ENCODE data around the gene DEPDC5.

Gene DEPDC5

DNA sequence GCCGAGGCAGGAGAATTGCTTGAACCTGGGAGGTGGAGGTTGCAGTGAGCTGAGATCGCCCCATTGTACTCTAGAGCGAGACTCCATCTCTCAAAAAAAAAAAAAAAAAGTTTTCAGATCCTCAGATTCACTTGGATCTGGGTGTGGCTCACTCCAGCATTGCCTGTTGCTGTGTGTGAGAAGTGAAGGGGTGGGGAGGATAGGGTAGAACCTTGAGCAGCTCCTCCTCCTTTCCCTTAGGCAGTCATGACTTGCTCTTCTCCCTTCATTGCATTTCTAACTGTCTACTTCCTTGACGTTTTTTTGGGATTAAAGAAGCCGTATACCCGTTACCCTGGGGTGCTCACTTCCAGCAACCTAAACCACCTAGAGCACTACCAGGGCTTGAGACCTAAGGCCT lies 127.4 kb downstream of the DEPDC5 start:
- TF ChIP-seq, protein P1, sequence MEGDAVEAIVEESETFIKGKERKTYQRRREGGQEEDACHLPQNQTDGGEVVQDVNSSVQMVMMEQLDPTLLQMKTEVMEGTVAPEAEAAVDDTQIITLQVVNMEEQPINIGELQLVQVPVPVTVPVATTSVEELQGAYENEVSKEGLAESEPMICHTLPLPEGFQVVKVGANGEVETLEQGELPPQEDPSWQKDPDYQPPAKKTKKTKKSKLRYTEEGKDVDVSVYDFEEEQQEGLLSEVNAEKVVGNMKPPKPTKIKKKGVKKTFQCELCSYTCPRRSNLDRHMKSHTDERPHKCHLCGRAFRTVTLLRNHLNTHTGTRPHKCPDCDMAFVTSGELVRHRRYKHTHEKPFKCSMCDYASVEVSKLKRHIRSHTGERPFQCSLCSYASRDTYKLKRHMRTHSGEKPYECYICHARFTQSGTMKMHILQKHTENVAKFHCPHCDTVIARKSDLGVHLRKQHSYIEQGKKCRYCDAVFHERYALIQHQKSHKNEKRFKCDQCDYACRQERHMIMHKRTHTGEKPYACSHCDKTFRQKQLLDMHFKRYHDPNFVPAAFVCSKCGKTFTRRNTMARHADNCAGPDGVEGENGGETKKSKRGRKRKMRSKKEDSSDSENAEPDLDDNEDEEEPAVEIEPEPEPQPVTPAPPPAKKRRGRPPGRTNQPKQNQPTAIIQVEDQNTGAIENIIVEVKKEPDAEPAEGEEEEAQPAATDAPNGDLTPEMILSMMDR (IDR thresholded peaks at IDR 0.05; ENCODE audit: insufficient read depth, low read length, poor library complexity, severe bottlenecking): no peak
- no peak overlapping the region for H3K4me3 ChIP-seq (replicated peaks; ENCODE audit: low read depth, low read length)
- H3K36me3 ChIP-seq (ENCODE audit: control insufficient read depth, insufficient read depth, low read length): peaks cover 14% of the 10 kb centered on the region
- no peaks in the 10 kb centered on the region for H3K27me3 ChIP-seq (replicated peaks; ENCODE audit: control insufficient read depth, insufficient read depth, low read length)
- no peak for DNase-seq (ENCODE audit: extremely low read depth, insufficient read length)

GRCh38 chr22:31881865-31882264 lies 128.0 kb downstream of the DEPDC5 start:
- H3K36me3 ChIP-seq (ENCODE audit: control insufficient read depth, insufficient read depth, low read length): peaks cover 14% of the 10 kb centered on the region
- TF ChIP-seq, protein P1 (IDR thresholded peaks at IDR 0.05; ENCODE audit: insufficient read depth, low read length, poor library complexity, severe bottlenecking): no peak
- no peak for DNase-seq (ENCODE audit: extremely low read depth, insufficient read length)
- no peaks in the 10 kb centered on the region for H3K27me3 ChIP-seq (replicated peaks; ENCODE audit: control insufficient read depth, insufficient read depth, low read length)
- no peak overlapping the region for H3K4me3 ChIP-seq (replicated peaks; ENCODE audit: low read depth, low read length)

DNA sequence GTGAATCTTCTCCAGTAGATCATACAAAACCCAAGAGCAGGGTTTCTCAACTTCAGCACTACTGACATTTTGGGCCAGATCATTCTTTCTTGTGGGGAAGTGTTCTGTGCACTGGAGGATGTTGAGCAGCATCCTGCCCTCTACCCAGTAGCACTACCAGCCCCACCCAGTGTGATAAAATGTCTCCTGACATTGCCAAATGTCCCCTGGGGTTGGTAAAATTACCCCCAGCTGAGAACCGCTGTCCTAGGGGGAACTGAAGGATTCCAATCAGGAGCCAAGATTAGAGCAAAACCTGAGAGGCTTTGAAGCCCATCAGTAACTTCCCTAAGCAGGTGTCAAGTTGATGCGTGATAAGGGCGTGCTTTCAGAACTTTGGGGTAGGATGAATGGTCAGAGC lies 129.2 kb downstream of the DEPDC5 start:
- TF ChIP-seq, protein P1 (IDR thresholded peaks at IDR 0.05; ENCODE audit: insufficient read depth, low read length, poor library complexity, severe bottlenecking): no peak
- Histone ChIP-seq H3K27me3 (replicated peaks; ENCODE audit: control insufficient read depth, insufficient read depth, low read length) (no peaks in the 10 kb centered on the region), H3K4me3 (replicated peaks; ENCODE audit: low read depth, low read length) (no peak overlapping the region), H3K36me3 (ENCODE audit: control insufficient read depth, insufficient read depth, low read length) (peaks cover 14% of the 10 kb centered on the region)
- DNase-seq (ENCODE audit: extremely low read depth, insufficient read length): no peak

- Histone ChIP-seq H3K36me3 (ENCODE audit: control insufficient read depth, insufficient read depth, low read length) (peaks cover 14% of the 10 kb centered on the region), H3K4me3 (replicated peaks; ENCODE audit: low read depth, low read length) (no peak overlapping the region), H3K27me3 (replicated peaks; ENCODE audit: control insufficient read depth, insufficient read depth, low read length) (no peaks in the 10 kb centered on the region)
- TF ChIP-seq, protein P1 (IDR thresholded peaks at IDR 0.05; ENCODE audit: insufficient read depth, low read length, poor library complexity, severe bottlenecking): no peak
- no peak for DNase-seq (ENCODE audit: extremely low read depth, insufficient read length)
Observed at GRCh38 chr22:31883989-31884388, 130.2 kb downstream of the DEPDC5 start.

GRCh38 chr22:31891366-31892079 lies 137.7 kb downstream of the DEPDC5 start:
- Histone ChIP-seq H3K27me3 (replicated peaks; ENCODE audit: control insufficient read depth, insufficient read depth, low read length) (no peaks in the 10 kb centered on the region), H3K36me3 (ENCODE audit: control insufficient read depth, insufficient read depth, low read length) (peaks cover 8% of the 10 kb centered on the region), H3K4me3 (replicated peaks; ENCODE audit: low read depth, low read length) (no peak overlapping the region)
- TF ChIP-seq, protein P1 (IDR thresholded peaks at IDR 0.05; ENCODE audit: insufficient read depth, low read length, poor library complexity, severe bottlenecking): no peak
- DNase-seq (ENCODE audit: extremely low read depth, insufficient read length): no peak

- TF ChIP-seq, protein P1 (IDR thresholded peaks at IDR 0.05; ENCODE audit: insufficient read depth, low read length, poor library complexity, severe bottlenecking): no peak
- Histone ChIP-seq H3K4me3 (replicated peaks; ENCODE audit: low read depth, low read length) (no peak overlapping the region), H3K27me3 (replicated peaks; ENCODE audit: control insufficient read depth, insufficient read depth, low read length) (no peaks in the 10 kb centered on the region), H3K36me3 (ENCODE audit: control insufficient read depth, insufficient read depth, low read length) (peaks cover 10% of the 10 kb centered on the region)
- no peak for DNase-seq (ENCODE audit: extremely low read depth, insufficient read length)
Observed at GRCh38 chr22:31892080-31892433, 138.2 kb downstream of the DEPDC5 start.
